HG02884 (cell line): ENCODE results near the gene SHLD1.

Experiments used
- ATAC-seq: cut with Tn5 transposase; IDR thresholded peaks from one replicate; pipeline ENCODE4 v1.9.1; 2021; ENCODE audit warnings: mild to moderate bottlenecking, moderate library complexity; ENCODE audit not compliant: unreplicated experiment

The SHLD1 gene

GRCh38 chr20:5810800-5811422 is 60.7 kb downstream of the SHLD1 start:
- no peak for ATAC-seq

- no peak for ATAC-seq
These were observed 61.5 kb downstream of the SHLD1 start for GRCh38 chr20:5811746-5812145.

- no peak for ATAC-seq
These were observed 68.1 kb downstream of the SHLD1 start for GRCh38 chr20:5818346-5818681.

GRCh38 chr20:5820738-5821137 is 70.5 kb downstream of the SHLD1 start:
- ATAC-seq = no peak

- no peak for ATAC-seq
These were observed 71.5 kb downstream of the SHLD1 start for GRCh38 chr20:5821627-5822215.

- no peak for ATAC-seq
These were observed 72.4 kb downstream of the SHLD1 start for GRCh38 chr20:5822569-5822968.

- ATAC-seq = no peak
These were observed 75.0 kb downstream of the SHLD1 start for GRCh38 chr20:5825130-5825719.

GRCh38 chr20:5827098-5827853 is 77.1 kb downstream of the SHLD1 start:
- no peak for ATAC-seq

- no peak for ATAC-seq
These were observed 77.7 kb downstream of the SHLD1 start for GRCh38 chr20:5827861-5828260.

GRCh38 chr20:5829241-5829809 is 79.1 kb downstream of the SHLD1 start:
- ATAC-seq = no peak

GRCh38 chr20:5831539-5832237 is 81.5 kb downstream of the SHLD1 start:
- ATAC-seq = no peak

GRCh38 chr20:5833309-5833941 is 83.2 kb downstream of the SHLD1 start:
- ATAC-seq = no peak

GRCh38 chr20:5834436-5835005 is 84.3 kb downstream of the SHLD1 start:
- ATAC-seq = no peak

- no peak for ATAC-seq
These were observed 85.2 kb downstream of the SHLD1 start for GRCh38 chr20:5835321-5835821.

- no peak for ATAC-seq
These were observed 85.7 kb downstream of the SHLD1 start for GRCh38 chr20:5835871-5836270.

GRCh38 chr20:5836569-5836968 is 86.4 kb downstream of the SHLD1 start:
- no peak for ATAC-seq

GRCh38 chr20:5840411-5841002 is 90.3 kb downstream of the SHLD1 start:
- no peak for ATAC-seq

GRCh38 chr20:5841522-5841921 is 91.3 kb downstream of the SHLD1 start:
- ATAC-seq = no peak

GRCh38 chr20:5842465-5842864 is 92.3 kb downstream of the SHLD1 start:
- no peak for ATAC-seq
